Stimulated activated CD8-positive, alpha-beta memory T cell treated with anti-CD3 and anti-CD28 coated beads, Interleukin-15, amount 100 ng/mL, for 48 hours (primary cell): ENCODE measurements around the gene CFAP157.
"Not testable (repeated sequence)": the region's sequence is repeated elsewhere in the genome, so short reads cannot be mapped to it uniquely, and the experiment has no call there.

Source experiments
- DNase-seq, 2 donors: peaks; one replicate each; pipeline ENCODE4 v3.0.0-alpha.2; 2020; ENCODE audit warnings: low read depth in 2 of 2

CFAP157 gene

GRCh38 chr9:127735530-127736185, 28.9 kb downstream of the CFAP157 start:
- no peak for DNase-seq

- no peak for DNase-seq
These were observed 31.9 kb downstream of the CFAP157 start for GRCh38 chr9:127738666-127739065.

- no peak for DNase-seq
These were observed 33.0 kb downstream of the CFAP157 start for GRCh38 chr9:127739614-127740330.

GRCh38 chr9:127741831-127742434, 35.1 kb downstream of the CFAP157 start:
- no peak for DNase-seq

GRCh38 chr9:127742435-127743088, 35.8 kb downstream of the CFAP157 start:
- DNase-seq: no peak

GRCh38 chr9:127744398-127745110, 37.8 kb downstream of the CFAP157 start:
- DNase-seq: no peak

- DNase-seq: no peak
These were observed 40.3 kb downstream of the CFAP157 start for GRCh38 chr9:127746959-127747569.

- no peak for DNase-seq
These were observed 42.5 kb downstream of the CFAP157 start for GRCh38 chr9:127749090-127749787.

GRCh38 chr9:127751269-127752054, 44.7 kb downstream of the CFAP157 start:
- no peak for DNase-seq

- no peak for DNase-seq
These were observed 46.4 kb downstream of the CFAP157 start for GRCh38 chr9:127753148-127753547.

GRCh38 chr9:127753622-127754021, 46.8 kb downstream of the CFAP157 start:
- no peak for DNase-seq

- no peak for DNase-seq
These were observed 47.6 kb downstream of the CFAP157 start for GRCh38 chr9:127754099-127755060.

GRCh38 chr9:127755061-127756060, 48.6 kb downstream of the CFAP157 start:
- DNase-seq: no peak

GRCh38 chr9:127756233-127756632, 49.4 kb downstream of the CFAP157 start:
- DNase-seq: no peak

- DNase-seq: not testable (repeated sequence)
These were observed 50.0 kb downstream of the CFAP157 start for GRCh38 chr9:127756776-127757175.

GRCh38 chr9:127758843-127759242, 52.1 kb downstream of the CFAP157 start:
- no peak for DNase-seq

GRCh38 chr9:127761061-127761460, 54.3 kb downstream of the CFAP157 start:
- DNase-seq: no peak
